DLD1 (cell line): ENCODE measurements around the gene ABHD12B.

Source experiments
- in situ Hi-C: cut with HindIII; loops from 2 replicates; pipeline ENCODE4 v1.10.0; 2017; ENCODE audit warnings: low sequenced_read_pairs

Gene ABHD12B, protein sequence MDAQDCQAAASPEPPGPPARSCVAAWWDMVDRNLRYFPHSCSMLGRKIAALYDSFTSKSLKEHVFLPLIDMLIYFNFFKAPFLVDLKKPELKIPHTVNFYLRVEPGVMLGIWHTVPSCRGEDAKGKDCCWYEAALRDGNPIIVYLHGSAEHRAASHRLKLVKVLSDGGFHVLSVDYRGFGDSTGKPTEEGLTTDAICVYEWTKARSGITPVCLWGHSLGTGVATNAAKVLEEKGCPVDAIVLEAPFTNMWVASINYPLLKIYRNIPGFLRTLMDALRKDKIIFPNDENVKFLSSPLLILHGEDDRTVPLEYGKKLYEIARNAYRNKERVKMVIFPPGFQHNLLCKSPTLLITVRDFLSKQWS

DNA sequence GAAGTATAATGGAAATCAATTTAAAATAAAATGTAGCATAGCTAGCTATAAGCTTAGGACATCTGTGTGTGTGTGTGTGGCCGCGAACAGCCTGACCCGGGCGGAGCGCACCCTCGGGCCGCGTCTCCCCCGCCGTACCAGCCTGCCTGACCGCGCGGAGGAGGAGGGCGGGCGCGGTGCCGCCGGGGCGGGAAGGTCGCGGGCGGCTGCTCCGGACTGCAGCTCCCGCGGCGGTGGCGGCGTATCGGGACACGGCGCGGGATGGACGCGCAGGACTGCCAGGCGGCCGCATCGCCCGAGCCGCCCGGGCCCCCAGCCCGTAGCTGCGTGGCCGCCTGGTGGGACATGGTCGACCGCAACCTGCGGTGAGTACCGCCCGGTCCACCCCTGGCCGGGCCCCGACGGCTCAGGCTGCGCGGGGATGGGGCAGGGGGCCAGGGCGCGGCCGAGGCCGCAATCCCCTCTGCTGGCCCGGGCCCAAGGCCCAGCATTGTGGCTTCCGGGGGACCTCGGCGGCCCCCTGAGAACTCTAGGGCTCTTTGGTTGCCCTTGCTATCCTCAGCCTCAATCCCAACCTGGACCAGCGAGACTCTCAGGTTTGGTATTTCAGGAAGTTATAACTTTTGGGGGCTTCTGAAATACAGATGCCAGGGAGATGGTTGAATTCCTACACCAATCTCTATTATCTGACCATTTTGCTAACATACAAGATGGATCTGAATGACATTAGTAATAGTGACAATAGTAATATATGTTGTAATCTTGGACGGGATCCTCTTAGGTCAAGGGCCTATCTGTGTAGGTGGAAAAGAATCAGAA, at the start of gene ABHD12B:
Gene ABHD12B (plus strand): TSS at position 140 of the 819 bp plus-strand sequence. CDS start 122 bp downstream, at position 262.
- in situ Hi-C loops, result no loop called here

DNA sequence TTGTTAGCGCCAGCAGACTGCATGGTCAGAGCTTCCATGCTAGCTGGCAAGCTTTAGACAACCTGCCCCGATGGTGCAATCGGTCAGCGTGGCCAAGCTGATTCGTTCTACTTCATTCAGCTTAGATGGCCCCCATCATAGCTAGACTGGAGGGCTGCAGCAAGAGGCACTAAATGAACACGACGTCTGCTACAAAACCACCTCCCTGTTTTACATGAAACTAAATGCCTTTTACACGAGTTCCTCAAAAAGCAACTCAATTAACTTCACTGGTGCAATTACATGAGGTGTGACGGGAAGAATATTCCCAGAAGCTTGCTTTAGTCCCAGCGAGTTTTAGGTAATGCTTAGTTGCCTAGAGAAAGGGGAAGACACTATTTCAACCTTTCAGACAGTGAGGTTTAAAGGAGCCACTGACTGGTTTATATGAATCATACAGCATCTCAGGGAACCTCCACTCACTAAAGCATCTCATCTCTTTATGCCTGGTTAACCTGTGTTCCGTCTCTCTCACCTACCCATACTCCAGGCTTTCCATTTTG, 49.3 kb upstream of the ABHD12B start:
- in situ Hi-C loops, result no loop called here

DNA sequence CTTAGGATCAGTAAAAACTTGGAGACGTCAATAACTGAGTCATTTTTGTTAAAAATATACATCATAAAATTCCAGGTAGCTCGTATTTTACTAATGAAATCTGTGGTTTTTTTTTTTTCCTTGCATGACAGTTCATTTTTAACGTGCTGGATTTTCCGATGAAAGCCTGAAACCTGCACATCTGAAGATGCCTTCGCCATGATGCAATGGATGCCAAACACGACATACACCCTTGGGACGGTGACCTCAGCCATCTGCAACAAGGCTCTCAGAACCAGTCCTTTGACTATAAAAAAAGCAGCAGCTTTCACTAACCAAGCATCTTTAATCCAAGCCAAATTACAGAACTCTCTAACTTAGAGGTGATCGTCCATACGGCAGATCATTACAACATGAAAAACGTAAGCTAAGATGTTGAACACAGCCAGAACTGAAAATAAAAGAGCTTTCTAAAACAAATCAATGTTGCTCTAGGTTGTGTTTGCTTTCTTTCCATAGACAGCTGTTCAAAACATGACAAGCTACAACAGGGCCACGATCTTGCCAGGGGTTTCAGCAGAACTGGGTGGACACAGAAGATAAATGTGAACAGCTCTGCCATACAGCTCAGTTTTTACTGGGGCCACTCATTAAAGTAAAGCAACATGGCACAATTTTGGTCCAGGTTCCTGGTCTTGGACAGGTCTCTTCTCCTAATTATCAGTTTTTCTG, 48.6 kb upstream of the ABHD12B start:
- in situ Hi-C loops, result no loop called here

DNA sequence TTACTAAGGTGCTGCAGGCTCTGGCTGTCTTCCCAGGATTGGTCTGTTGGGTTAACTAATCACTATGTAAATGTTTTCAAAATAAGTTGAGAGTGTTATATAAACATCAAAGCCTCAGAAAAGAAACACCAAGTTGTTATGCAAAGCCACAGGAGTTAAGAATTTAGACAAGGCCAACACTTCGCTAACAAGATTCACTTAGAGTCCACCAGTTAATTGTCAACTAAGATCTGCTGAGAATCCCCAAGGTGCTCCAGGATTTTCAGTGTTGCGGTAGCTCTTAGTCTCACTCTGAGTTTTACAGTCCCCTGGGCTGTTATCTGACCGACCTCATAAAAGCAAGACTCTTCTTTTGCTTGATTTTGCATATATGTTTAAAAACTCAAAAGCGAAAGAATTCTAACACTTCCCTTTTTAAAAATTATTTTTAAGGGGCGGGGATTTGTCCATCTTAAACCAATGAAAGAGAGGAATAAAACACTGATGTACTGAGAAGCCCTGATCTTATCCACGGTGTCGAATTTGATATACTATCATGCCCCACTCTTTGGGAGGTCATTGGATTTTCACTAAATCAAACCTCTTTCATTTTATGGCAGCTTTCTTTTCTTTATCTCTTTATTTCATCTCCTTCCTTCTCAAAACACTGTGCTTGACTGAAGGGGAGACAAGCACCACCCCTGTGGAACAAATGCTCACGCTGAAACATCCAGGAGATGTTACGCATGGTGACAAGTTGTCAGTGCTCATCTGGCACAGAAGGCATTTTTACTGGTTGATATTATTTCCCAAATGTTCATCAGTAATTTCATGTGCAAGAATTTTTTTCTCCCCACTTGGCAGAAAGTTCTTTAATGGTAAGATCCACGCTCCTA, 47.9 kb upstream of the ABHD12B start:
- in situ Hi-C loops, result no loop called here

DNA sequence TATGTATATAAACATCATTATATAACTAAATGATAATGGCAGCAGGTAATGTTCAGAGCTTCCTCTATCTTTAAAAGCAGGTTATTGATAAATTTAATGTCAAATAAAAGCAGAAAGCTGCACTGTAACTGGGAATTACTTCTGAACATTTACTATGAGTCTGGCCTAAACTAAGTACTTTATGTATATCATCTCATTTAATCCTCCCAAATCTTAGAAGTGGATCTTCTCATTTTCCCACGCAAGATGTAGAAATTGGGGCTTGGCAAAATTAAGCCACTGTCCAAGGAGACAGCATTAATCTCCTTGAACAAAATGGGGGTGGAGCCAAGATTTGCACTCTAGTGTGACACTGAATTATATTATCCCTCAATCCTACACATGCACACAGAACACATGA, 46.5 kb upstream of the ABHD12B start:
- in situ Hi-C loops, result no loop called here

DNA sequence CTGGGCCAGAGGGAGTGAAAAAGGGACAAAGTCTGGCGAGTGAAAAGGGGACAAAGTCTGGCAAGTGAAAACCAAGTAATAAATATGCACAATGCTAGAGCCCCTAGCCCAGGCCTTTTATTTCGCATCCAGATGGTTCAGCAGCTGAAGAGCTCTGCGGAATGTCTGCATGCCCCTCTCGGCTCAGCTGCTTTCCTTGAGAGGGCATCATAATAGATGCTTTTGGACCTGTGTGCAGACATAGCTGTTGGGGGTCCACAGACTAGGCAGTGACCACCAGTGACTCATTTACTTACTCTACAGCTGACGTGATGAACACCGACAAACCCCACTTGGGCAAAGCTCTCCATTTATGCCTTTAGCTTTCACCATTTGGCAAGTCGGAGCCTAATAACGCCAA, 45.2 kb upstream of the ABHD12B start:
- in situ Hi-C loops, result no loop called here

DNA sequence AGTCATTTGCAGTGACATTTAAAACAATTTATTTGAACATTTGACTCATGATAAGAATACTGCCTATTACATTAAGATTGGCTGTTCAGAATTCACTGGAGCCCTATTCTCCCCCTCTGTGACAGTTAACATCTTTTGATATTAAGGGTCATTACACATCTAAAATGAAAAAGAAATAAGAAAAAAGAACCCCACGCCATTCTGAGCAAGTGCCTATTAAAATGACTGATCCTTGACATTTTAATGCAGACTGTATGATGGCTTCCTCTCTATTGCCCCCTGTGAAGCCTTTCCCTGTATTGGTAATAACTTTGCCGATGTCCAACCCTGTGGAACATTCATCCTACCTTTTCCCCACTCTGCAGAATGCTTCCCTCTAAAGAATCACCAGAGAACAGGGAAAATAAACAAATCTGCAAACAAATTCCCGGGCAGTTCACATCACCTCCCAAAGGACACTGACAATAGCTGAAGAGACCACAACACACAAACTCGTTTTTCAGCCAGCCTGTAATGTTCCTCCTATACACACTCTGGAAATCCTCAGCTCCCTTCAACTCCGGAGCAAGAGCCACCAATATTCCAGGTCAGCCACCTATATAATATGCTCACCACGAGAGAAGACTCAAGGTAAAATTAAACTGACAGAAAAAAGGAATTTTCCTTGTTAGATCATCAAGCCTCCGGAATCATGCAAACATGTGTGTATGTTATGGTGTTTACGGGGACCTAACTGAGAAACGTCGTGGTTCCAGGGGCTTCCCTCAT, 42.9 kb upstream of the ABHD12B start:
- in situ Hi-C loops, result no loop called here

DNA sequence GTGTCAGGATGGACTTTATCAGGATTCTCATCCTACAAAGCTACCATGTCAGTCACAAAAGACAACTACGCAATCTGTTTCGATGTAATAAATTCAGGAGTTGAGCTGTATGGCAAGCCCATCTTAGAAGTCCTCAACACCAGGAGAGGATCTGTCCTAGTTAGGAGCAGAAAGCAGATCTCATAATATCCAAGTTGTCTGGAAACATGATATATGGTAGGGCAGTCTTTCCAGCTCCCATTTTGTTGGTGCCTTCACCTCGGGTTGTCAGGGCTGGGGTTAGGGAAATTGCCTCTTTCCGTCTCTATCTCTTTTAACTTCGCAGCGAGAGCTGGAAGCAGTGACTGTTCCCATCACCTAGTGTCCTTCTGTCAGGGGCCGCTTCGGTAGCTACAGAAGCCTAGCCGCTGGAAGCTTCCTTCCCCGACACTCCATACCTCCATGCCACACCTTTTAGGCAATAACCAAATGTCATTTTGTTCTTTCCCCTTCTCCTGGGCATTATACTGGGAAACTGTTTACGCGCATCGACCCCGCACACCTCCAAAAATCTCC, 42.3 kb upstream of the ABHD12B start:
- in situ Hi-C loops, result no loop called here

DNA sequence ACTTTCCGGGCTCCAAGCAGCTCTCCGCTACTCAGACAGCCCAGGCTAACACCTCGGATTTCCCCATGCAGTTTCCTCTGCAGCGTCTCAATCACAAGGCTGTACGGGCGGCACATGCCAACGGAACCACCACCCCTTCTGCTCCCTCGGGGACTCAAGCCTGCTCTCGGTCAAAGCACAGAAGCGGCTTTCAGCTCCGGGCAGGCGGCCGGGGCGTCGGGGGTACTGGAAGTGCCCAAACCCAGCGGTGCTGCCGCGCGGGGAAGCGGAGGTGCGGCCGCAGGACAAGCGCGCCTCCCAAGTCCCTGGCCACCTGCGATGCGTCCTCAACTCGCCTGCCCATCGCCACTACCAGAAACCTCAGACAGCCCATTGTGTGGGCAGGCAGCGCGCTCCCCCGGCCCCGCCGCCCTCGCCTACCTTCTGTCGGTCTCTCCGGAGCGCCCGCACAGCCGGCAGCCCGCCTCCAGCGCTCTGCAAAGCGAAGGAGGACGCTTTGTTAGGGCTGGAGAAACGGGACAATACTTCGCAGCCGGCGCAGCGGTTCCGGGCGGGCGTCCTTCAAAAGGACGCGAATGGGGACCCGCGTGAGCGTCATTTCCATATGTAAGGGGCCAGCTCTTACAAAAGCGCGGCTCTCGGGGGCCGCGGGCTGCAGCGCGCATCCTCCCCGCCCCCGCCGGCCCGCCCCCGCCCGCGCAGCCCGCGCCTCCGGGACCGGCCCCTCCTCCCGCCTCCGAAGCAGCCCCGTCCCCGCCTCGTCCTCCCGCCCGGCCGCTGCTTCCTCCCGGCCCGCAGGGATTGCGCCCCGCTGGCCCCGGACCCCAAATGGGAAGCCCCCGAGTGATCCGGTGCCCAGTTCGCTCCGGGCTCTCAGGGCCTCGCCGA, 41.6 kb upstream of the ABHD12B start:
- in situ Hi-C loops, result no loop called here

DNA sequence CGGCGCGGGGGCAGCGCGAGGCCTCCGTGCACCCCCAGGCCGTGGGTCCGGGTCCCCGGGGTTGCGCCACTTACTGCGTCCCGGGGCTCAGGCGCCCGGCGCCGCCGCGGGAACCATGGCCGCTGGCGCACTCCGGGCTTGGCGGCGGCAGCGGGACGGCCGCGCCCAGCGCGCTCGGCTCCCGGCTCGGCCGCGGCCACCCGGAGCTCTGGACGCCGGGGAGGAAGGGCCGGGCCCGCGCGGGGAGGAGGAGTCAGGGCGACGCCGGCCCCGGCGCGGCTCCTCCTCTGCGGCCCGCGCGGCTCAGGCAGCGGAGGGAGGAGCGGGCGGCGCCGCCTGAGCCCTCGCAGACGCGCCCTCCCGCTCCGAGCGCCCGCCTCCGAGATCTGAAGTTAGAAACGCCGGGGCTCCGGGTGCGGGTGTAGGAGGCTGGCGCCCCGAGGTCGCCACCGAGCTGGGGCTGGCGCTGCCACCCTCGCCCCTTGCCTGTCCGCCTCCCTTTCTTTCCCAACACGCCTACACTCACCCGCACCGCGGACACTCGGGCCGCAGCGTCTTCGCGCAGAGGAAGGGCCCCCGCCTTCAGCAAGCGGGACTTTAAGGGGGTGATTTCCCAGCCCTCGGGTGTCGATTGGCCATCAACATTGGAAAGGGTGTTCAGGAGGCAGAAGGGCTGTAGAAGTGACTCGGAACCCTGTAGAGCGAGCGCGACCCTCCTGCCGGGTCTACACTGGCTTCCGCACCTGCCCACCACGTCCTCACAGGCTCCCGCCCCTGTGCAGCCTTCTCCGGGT, 40.7 kb upstream of the ABHD12B start, which contains the start of gene NIN:
Gene NIN (minus strand): TSS at position 231 of the 794 bp plus-strand sequence. CDS start 9,106 bp downstream, outside the sequence.
- in situ Hi-C loops, result no loop called here

DNA sequence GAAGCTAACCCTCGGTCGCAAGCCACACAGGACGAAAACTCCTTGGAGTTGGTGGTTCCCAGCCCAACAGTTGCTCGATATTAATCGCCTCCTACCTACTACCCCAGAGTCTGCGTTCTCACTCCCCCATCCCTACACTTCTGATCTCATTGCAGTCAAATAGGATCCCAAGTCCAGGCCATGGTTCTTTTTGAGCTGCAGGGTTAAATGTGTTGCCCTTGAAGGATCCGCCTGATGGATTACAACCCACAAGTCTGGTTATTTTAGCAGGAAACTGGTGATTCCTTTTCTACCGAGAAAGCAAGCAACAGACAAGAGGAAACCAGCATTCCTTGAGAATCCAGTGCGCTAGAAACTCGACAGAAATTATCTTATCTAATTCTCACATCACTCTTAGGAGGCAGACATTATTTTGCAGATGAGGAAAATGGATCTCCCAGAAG, 40.1 kb upstream of the ABHD12B start:
- in situ Hi-C loops, result no loop called here

DNA sequence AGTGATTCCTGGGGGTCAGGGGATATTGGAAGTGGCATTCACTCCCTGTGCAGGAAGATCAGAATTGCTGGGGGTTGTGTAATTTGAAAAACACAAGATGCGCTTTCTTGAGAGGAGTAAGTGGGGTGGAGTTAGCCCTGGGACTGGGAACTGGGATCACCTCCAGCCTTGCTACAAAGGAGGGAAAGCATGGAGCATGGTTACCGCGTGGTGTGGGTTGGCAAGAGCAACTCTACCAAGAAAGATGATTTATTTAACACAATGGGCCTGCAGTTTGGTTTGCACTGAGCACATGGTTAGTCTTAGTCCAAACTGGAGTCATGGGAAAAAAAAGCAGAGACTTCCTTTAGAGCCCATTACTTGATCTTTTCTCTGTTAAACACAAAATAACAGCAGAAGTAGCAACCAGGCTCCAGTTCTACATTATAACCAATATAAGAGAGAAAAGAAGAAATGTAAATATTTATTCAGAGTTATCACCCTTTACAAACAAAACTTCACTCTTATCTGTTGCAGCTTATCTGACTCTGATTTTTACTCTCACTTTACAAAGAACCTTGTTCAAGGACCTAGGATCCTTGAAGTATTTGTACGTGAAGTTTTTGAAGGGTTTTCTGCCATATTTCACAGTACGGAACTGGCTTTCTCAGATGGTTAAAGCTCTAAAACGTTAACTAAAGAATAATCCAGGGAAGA, 38.8 kb upstream of the ABHD12B start:
- in situ Hi-C loops, result no loop called here

DNA sequence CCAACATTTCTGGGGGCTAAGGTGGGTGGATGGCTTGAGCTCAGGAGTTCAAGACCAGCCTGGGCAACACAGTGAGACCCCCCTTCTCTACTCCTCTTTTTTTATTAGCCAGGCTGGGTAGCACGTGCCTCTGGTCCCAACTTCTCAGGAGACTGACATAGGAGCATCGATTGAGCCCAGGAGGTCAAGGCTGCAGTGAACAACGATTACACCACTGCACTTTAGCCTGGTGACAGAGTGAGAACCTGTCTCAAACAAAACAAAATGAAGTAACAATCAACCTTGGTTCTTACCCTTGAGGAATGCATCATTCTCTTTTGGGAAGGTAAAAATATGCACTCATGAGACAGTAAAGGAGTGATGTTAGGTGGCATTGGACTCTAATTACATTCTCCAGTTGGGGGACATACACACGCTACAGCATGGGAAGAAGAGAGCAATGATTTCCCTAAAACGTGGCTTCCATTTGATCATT, 37.0 kb upstream of the ABHD12B start:
- in situ Hi-C loops, result no loop called here

DNA sequence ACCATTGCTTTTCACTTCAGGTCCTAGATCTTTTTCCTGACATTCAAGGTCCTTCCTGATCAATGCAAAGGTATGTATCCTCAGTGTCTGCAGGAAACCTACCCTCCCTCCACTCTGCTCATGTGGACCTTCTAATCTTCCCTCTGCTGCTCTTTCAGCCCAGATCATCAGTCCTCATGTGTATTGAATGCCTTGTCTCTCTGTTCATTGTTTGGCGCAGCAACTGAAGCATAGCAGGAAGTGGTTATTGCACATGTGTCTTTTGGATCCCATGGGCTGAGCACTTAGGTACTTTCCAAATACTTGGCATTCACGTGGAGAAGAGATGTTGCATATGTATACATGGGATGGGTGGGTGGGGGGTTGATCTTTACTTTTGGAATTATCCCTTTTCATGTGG, 36.6 kb upstream of the ABHD12B start:
- in situ Hi-C loops, result no loop called here

DNA sequence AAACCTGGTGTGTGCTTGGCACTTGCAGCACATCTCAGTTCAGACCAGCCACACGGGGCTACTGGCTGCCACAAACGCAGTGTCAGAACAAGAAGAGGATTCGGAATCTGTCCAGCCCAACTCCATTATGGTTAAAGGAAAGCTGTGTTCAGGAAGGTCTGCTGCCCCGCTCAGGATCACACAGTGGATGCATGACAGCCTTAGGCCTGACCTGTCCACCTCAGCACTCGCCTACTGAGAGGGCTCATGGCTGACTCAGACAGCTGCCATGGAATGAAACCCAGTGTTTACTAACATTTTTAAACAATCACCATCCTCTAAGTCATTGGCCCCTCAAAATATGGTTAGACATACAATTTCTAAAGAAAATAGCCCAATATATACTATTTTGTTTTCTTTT, 35.3 kb upstream of the ABHD12B start:
- in situ Hi-C loops, result no loop called here

DNA sequence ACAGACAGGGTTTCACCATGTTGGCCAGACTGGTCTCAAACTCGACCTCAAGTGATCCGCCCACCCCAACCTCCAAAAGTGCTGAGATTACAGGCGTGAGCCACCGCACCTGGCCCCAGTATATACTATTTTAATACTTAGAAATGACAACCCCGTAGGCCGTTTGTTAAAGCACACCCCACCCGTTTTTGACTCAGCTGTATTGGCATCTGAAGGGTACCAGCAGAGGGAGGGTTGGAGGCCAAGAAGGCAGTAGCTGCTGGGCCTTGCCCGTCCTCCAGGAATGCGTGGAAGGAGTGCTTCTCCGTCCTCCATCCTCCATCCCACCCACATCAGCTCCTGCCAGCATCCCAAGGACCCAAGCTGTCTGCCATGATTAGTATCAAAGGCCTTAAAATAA, 34.6 kb upstream of the ABHD12B start:
- in situ Hi-C loops, result no loop called here
